Neural progenitor cell (in vitro differentiated cells): ENCODE measurements around the gene KRTAP5-4. TPM values are rescaled to one million over a fixed set of nuclear protein-coding genes. Genes with fewer than 3 reads are reported as not detected.

ENCODE experiments used
- DNase-seq: peaks from one replicate; pipeline ENCODE4 v3.0.0-alpha.2; 2016; ENCODE audit warnings: low spot score
- H2AFZ ChIP-seq: fragments of 200-600 bp; sonication (generic); replicated peaks from 2 replicates; pipeline ENCODE4 v1.6.1; 2016; ENCODE audit warnings: antibody characterized with exemption
- H3F3A ChIP-seq: fragments of 200-600 bp; sonication (generic); 2 replicates; pipeline ENCODE4 v1.6.1; 2016; ENCODE audit warnings: antibody characterized with exemption, low read depth
- H3K27ac ChIP-seq: fragments of 200-600 bp; sonication (generic); 2 replicates; pipeline ENCODE4 v1.5.1; 2016; ENCODE audit warnings: mild to moderate bottlenecking
- H3K27me3 ChIP-seq: fragments of 200-600 bp; sonication (generic); 2 replicates; pipeline ENCODE4 v1.6.1; 2016; ENCODE audit warnings: mild to moderate bottlenecking, moderate library complexity
- H3K36me3 ChIP-seq: fragments of 200-600 bp; sonication (generic); 2 replicates; pipeline ENCODE4 v1.5.1; 2016
- H3K4me1 ChIP-seq: fragments of 200-600 bp; sonication (generic); 2 replicates; pipeline ENCODE4 v1.6.1; 2016; ENCODE audit warnings: mixed run types
- H3K4me2 ChIP-seq: fragments of 200-600 bp; sonication (generic); 2 replicates; pipeline ENCODE4 v1.6.1; 2016
- H3K4me3 ChIP-seq: fragments of 200-600 bp; sonication (generic); 2 replicates; pipeline ENCODE4 v1.5.1; 2016
- H3K79me2 ChIP-seq: fragments of 200-600 bp; sonication (generic); 2 replicates; pipeline ENCODE4 v1.6.1; 2016; ENCODE audit warnings: low read depth
- H3K9ac ChIP-seq: fragments of 200-600 bp; sonication (generic); 2 replicates; pipeline ENCODE4 v1.6.1; 2016
- H3K9me3 ChIP-seq: fragments of 200-600 bp; sonication (generic); 2 replicates; pipeline ENCODE4 v1.5.1; 2016; ENCODE audit warnings: low read depth
- H4K20me1 ChIP-seq: fragments of 200-600 bp; sonication (generic); 2 replicates; pipeline ENCODE4 v1.6.1; 2016; ENCODE audit warnings: low read depth
- H3K27ac Mint-ChIP-seq: 3 replicates; pipeline ENCODE4 v1.8.0; 2021; ENCODE audit warnings: mixed read lengths
- H3K27me3 Mint-ChIP-seq: 2 replicates; pipeline ENCODE4 v1.8.0; 2022; ENCODE audit warnings: low read depth, mild to moderate bottlenecking, inconsistent platforms, moderate library complexity, mixed read lengths; ENCODE audit not compliant: insufficient read depth
- H3K36me3 Mint-ChIP-seq: 3 replicates; pipeline ENCODE4 v1.8.0; 2021; ENCODE audit warnings: mixed read lengths
- H3K4me1 Mint-ChIP-seq: 3 replicates; pipeline ENCODE4 v1.8.0; 2021; ENCODE audit warnings: mixed read lengths
- H3K4me3 Mint-ChIP-seq: 3 replicates; pipeline ENCODE4 v1.8.0; 2021; ENCODE audit warnings: mild to moderate bottlenecking, moderate library complexity, mixed read lengths
- H3K9me3 Mint-ChIP-seq: 3 replicates; pipeline ENCODE4 v1.8.0; 2020; ENCODE audit warnings: mixed read lengths
- CTCF ChIP-seq: fragments of 200-600 bp; sonication (generic); IDR thresholded peaks from 2 replicates; pipeline ENCODE4 v1.5.1; 2017; ENCODE audit warnings: antibody characterized with exemption, mild to moderate bottlenecking
- EZH2 ChIP-seq: fragments of 200-600 bp; sonication (generic); IDR thresholded peaks from 2 replicates; pipeline ENCODE4 v1.6.1; 2017; ENCODE audit warnings: antibody characterized with exemption, mild to moderate bottlenecking, moderate library complexity
- EZH2phosphoT487 ChIP-seq: fragments of 200-600 bp; sonication (generic); IDR thresholded peaks from 2 replicates; pipeline ENCODE4 v1.6.1; 2017; ENCODE audit warnings: antibody characterized with exemption
- total RNA-seq: library from RNA; depleted of rRNA; stranded (reverse); fragments of >200 nt; gene quantifications from 2 replicates; pipeline ENCODE4 v1.2.3, GENCODE V29; 2015; ENCODE audit warnings: low replicate concordance

The KRTAP5-4 gene
- total RNA-seq, 1 donor from 2014 or later = not detected

GRCh38 chr11:1656061-1656441 lies 34.1 kb upstream of the KRTAP5-4 start:
- Histone ChIP-seq H3K4me2 (no peak overlapping the region), H3F3A (no peaks in the 10 kb centered on the region), H3K9ac (no peak overlapping the region), H3K9me3 (no peaks in the 10 kb centered on the region), H3K27me3 (peaks cover 19% of the 10 kb centered on the region), H3K79me2 (no peaks in the 10 kb centered on the region), H2AFZ (no peak overlapping the region), H3K4me1 (no peaks in the 10 kb centered on the region), H3K27ac (no peak overlapping the region), H4K20me1 (no peaks in the 10 kb centered on the region), H3K4me3 (no peak overlapping the region), H3K36me3 (no peaks in the 10 kb centered on the region)
- H3K9me3 Mint-ChIP-seq = no peaks in the 10 kb centered on the region
- no peak overlapping the region for H3K27ac Mint-ChIP-seq
- TF ChIP-seq EZH2 (no peak), CTCF (no peak), EZH2phosphoT487 (no peak)
- DNase-seq = no peak
- no peaks in the 10 kb centered on the region for H3K36me3 Mint-ChIP-seq
- peaks cover 7% of the 10 kb centered on the region for H3K4me1 Mint-ChIP-seq
- peaks cover 9% of the 10 kb centered on the region for H3K27me3 Mint-ChIP-seq
- no peak overlapping the region for H3K4me3 Mint-ChIP-seq

- no peaks in the 10 kb centered on the region for H4K20me1 ChIP-seq
- H3K27me3 Mint-ChIP-seq = peaks cover 9% of the 10 kb centered on the region
- H3K79me2 ChIP-seq = no peaks in the 10 kb centered on the region
- H3K27ac ChIP-seq = no peak overlapping the region
- no peaks in the 10 kb centered on the region for H3K36me3 ChIP-seq
- no peak overlapping the region for H2AFZ ChIP-seq
- no peak overlapping the region for H3K4me2 ChIP-seq
- H3K9me3 ChIP-seq = no peaks in the 10 kb centered on the region
- H3K4me1 ChIP-seq = no peaks in the 10 kb centered on the region
- H3K4me3 Mint-ChIP-seq = no peak overlapping the region
- H3K27me3 ChIP-seq = peaks cover 25% of the 10 kb centered on the region
- no peaks in the 10 kb centered on the region for H3K9me3 Mint-ChIP-seq
- no peak overlapping the region for H3K4me3 ChIP-seq
- no peak overlapping the region for H3K9ac ChIP-seq
- no peak overlapping the region for H3K27ac Mint-ChIP-seq
- DNase-seq = no peak
- TF ChIP-seq EZH2phosphoT487 (no peak), EZH2 (no peak), CTCF (no peak)
- H3K4me1 Mint-ChIP-seq = peaks cover 7% of the 10 kb centered on the region
- H3F3A ChIP-seq = no peaks in the 10 kb centered on the region
- no peaks in the 10 kb centered on the region for H3K36me3 Mint-ChIP-seq
Measured at GRCh38 chr11:1655168-1656060, 33.5 kb upstream of the KRTAP5-4 start.

- Mint-ChIP-seq H3K36me3 (no peaks in the 10 kb centered on the region), H3K9me3 (no peaks in the 10 kb centered on the region), H3K27ac (no peak overlapping the region), H3K27me3 (peaks cover 14% of the 10 kb centered on the region), H3K4me1 (no peaks in the 10 kb centered on the region), H3K4me3 (no peak overlapping the region)
- no peaks in the 10 kb centered on the region for H3K4me1 ChIP-seq
- TF ChIP-seq EZH2 (no peak), CTCF (no peak), EZH2phosphoT487 (no peak)
- no peaks in the 10 kb centered on the region for H3F3A ChIP-seq
- no peak overlapping the region for H3K9ac ChIP-seq
- no peak overlapping the region for H3K4me3 ChIP-seq
- peaks cover 25% of the 10 kb centered on the region for H3K27me3 ChIP-seq
- H3K27ac ChIP-seq = no peak overlapping the region
- DNase-seq = no peak
- no peaks in the 10 kb centered on the region for H4K20me1 ChIP-seq
- no peaks in the 10 kb centered on the region for H3K79me2 ChIP-seq
- H3K9me3 ChIP-seq = no peaks in the 10 kb centered on the region
- no peaks in the 10 kb centered on the region for H3K36me3 ChIP-seq
- no peak overlapping the region for H2AFZ ChIP-seq
- H3K4me2 ChIP-seq = no peak overlapping the region
Measured at GRCh38 chr11:1654388-1655167, 32.6 kb upstream of the KRTAP5-4 start.
